MM.1S (cell line): ENCODE results near the gene HECTD4.

ENCODE experiments used
- CTCF ChIP-seq: fragments of 300-600 bp; sonication (generic); IDR thresholded peaks from 2 replicates; pipeline ENCODE4 v1.5.1; 2016; ENCODE audit warnings: antibody characterized with exemption, low read length, mixed read lengths
- EZH2 ChIP-seq: fragments of 300-600 bp; sonication (generic); optimal IDR thresholded peaks from 2 replicates; pipeline ENCODE3; 2017; ENCODE audit warnings: low read depth, mild to moderate bottlenecking, antibody characterized with exemption, low read length, mixed read lengths
- EZH2phosphoT487 ChIP-seq: fragments of 300-600 bp; sonication (generic); IDR thresholded peaks from 2 replicates; pipeline ENCODE4 v1.6.1; 2018; ENCODE audit warnings: antibody characterized with exemption, low read length

GRCh38 chr12:112149596-112149995 lies 232.6 kb downstream of the HECTD4 start:
- TF ChIP-seq CTCF, result no peak
- no peak for TF ChIP-seq EZH2phosphoT487
- TF ChIP-seq EZH2, result no peak
